Esophagus (tissue), 2 donors: Measurements from ENCODE around the gene POLR2E. TPM values are rescaled to one million over a fixed set of nuclear protein-coding genes. Genes with fewer than 3 reads are reported as not detected.

Experiments
- H3K27ac ChIP-seq, 2 donors: one replicate each; pipeline ENCODE4 v1.5.1; 2013; ENCODE audit warnings: low read depth in 2 of 2, mild to moderate bottlenecking in 2 of 2, inconsistent platforms in 1 of 2, low read length in 1 of 2, moderate library complexity in 1 of 2
- H3K27me3 ChIP-seq, 2 donors: one replicate each; pipeline ENCODE4 v1.6.1; 2013; ENCODE audit warnings: low read length in 2 of 2, control low read depth in 1 of 2, mild to moderate bottlenecking in 1 of 2; ENCODE audit not compliant: insufficient read depth in 2 of 2, control insufficient read depth in 1 of 2
- H3K36me3 ChIP-seq, 2 donors: one replicate each; pipeline ENCODE4 v1.6.1; 2013; ENCODE audit warnings: low read length in 1 of 2; ENCODE audit not compliant: control insufficient read depth in 2 of 2, insufficient read depth in 2 of 2
- H3K4me1 ChIP-seq, 2 donors: one replicate each; pipeline ENCODE4 v1.6.1; 2013; ENCODE audit warnings: low read length in 1 of 2; ENCODE audit not compliant: control insufficient read depth in 2 of 2, insufficient read depth in 2 of 2
- H3K4me3 ChIP-seq, 2 donors: one replicate each; pipeline ENCODE4 v1.5.1; 2013; ENCODE audit warnings: low read length in 2 of 2, mild to moderate bottlenecking in 2 of 2, low read depth in 1 of 2, moderate library complexity in 1 of 2
- H3K9me3 ChIP-seq, 2 donors: one replicate each; pipeline ENCODE4 v1.6.1; 2013; ENCODE audit warnings: mild to moderate bottlenecking in 2 of 2, low read depth in 1 of 2, low read length in 1 of 2, moderate library complexity in 1 of 2; ENCODE audit not compliant: control insufficient read depth in 2 of 2, insufficient read depth in 1 of 2
- WGBS, 2 donors: extraction: QIAGEN DNeasy Blood & Tissue Kit; methylation state at CpG; one replicate each; pipeline ENCODE4 v1.1.7; 2013; 5-methylcytosine and 5-hydroxymethylcytosine counted together
- polyA plus RNA-seq, 2 donors: library from polyadenylated mRNA; stranded (reverse); fragments of 200-250 nt; gene quantifications; one replicate each; pipeline ENCODE4 v1.2.3, GENCODE V29; 2013
- donor health status: healthy with polysubstance abuse.
- donor health status: Bipolar disorder and iron deficiency.

POLR2E gene
- polyA plus RNA-seq, 2 donors: 77.9 to 162 TPM

DNA sequence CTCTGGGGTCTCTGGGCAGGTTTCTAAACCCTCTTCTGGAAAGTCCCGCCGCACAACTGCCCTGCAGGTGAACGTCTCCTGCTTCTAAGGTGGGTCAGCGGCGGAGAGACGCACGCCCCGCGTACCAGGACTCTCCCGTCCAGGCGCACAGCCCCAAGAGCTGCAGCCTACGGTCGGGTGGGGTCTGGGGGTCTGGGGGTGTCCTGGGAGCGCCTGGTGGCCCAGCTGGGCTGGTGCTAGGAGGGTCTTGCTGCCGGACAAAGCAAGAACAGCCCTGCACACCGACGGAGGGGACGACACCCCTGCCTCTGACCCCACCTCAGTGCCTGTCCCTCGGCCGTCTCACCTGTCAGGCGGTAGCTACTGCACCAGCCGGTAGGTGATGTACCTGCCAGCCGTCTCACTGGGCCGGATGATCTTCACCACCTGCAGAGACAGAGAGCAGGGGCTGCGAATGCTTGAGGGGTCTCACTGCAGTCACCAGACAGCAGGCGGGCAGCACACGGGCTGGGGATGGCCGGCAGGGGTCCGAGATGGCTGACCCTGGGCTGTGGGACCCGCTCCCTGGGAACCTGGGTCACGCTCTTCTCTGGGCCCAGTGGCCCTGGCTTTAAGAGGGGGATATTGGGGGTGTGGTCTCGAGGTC lies 5.9 kb downstream of the POLR2E start:
- Histone ChIP-seq H3K27me3 (no peaks in the 10 kb centered on the region), H3K4me3 (no peak overlapping the region), H3K9me3 (no peaks in the 10 kb centered on the region), H3K4me1 (peaks cover 6 to 17% of the 10 kb centered on the region in 2 donors), H3K27ac (no peak overlapping the region), H3K36me3 (peaks cover 0 to 53% of the 10 kb centered on the region in 2 donors)
- 89 to 92% methylated on average over 32 of the region's 32 CpGs for whole genome bisulfite sequencing, 2 donors

DNA sequence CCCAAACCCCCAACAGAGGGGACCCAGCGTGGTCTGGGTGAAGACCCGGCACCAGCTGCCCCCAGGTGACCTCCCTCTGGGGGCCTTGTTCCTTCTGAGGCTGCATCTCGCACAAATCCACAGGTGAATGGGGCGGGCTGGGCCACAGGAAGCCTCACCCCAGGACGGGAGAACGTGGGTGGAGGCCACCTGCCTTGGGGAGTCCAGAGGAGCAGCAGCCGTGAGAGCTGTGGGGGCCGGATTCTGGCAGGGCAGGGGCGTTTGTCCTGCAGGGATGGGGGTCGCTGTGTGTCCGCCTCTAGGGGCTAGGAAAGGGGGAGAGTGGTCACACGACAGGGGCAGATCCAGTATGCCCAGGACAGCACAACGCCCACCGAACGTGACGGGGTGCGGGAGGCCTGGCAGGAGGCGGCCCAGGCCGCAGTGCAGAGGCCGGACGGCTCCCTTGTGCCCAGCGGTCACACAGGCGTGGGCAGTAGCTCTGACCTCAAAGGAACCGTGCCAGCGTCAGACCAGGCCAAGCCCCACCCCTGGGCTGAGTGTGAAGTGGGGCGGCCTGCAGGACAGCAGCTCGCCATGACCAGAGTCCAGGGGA lies 6.7 kb downstream of the POLR2E start:
- peaks cover 0 to 55% of the 10 kb centered on the region in 2 donors for H3K36me3 ChIP-seq
- 79 to 81% methylated on average over 26 to 27 of the region's 27 CpGs for WGBS, 2 donors
- no peaks in the 10 kb centered on the region for H3K27me3 ChIP-seq
- no peak overlapping the region for H3K4me3 ChIP-seq
- H3K27ac ChIP-seq: peak overlapping the region; percentile 56 to 60
- peaks cover under 1 to 12% of the 10 kb centered on the region in 2 donors for H3K4me1 ChIP-seq
- H3K9me3 ChIP-seq: no peaks in the 10 kb centered on the region

DNA sequence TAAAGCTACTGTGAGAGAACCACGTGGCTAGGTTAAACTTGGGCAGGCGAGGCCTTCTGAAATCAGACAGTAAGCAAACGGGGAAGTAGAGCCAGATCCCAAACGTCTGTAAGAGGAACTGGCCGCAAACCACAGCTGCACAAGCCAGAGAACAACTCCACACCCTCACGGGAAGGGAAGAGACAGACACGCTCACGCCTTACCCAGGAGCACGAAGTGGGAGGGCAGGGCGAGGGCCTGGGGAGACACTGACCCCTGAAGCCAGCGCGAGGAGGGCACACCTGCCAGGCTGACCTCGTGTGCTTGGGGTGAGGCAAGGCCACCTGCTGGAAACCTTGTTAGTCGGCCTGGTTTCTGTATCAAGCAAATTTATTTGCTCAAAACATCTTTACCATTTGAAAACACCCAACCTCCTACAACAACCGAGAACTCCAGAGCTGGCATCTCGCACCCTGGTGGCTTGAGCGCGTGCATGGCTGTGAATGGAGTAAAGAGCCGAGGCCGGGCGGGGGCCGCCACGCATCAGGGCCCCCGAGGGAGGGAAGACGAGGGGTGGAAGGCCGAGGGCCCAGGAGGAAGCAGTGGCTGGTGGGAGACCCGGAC lies 7.3 kb downstream of the POLR2E start:
- peaks cover 0 to 55% of the 10 kb centered on the region in 2 donors for H3K36me3 ChIP-seq
- peaks cover 0 to 15% of the 10 kb centered on the region in 2 donors for H3K4me1 ChIP-seq
- WGBS, 2 donors: 59 to 60% methylated on average over 27 of the region's 27 CpGs

DNA sequence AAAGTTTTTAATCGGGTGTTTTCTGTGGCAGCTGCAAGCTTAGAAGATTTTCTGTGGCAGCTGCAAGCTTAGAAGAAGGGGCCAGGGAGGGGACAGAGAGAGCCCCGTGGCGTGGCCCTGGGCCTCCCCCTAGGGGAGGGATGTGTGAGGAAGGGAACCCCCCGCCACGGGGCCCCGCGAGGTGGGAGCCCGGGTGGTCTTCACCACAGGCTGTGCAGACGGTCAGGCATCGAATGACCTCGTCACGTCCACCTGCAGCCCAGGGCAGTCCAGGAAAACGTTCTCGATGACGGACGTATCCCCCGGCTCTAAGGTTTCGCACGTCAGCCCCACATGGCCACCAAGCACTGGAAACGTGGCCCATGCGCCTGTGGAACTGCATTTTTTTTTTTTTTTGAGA lies 8.6 kb downstream of the POLR2E start:
- Histone ChIP-seq H3K4me3 (no peak overlapping the region), H3K36me3 (peaks cover 0 to 47% of the 10 kb centered on the region in 2 donors), H3K27ac (no peak overlapping the region)

More for the DNA sequence above, 7.3 kb downstream of the POLR2E start:
- Histone ChIP-seq H3K27me3 (no peaks in the 10 kb centered on the region), H3K27ac (peak overlapping the region; percentile 56 to 60), H3K4me3 (no peak overlapping the region), H3K9me3 (no peaks in the 10 kb centered on the region)

DNA sequence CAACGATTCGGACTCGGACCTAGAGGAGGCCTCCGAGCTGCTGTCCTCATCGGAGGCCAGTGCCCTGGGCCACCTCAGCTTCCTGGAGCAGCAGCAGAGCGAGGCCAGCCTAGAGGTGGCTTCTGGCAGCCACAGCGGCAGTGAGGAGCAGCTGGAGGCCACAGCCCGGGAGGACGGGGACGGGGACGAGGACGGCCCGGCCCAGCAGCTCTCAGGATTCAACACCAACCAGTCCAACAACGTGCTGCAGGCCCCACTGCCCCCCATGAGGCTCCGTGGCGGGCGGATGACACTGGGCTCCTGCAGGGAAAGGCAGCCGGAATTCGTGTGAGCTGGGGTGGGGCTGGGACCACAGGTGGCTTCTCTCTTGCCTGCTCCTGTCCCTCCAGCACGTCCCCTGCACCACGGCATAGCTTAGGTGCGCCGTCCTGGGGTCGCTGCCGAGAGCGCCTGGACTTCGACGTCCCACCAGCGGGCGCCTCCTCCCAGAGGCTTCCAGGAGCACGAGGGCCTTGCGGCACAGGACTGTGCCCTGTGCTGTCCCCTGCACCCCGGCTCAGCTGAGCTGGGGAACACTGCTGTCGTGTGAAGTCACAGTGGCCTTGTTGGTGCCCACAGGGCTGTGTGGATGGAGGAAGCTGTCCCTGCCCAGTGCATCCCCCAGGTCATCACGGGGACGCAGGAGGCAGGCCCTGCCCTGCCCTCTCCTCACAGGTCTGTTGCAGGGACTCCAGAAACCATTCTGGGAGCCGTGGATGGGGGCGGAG lies 9.3 kb downstream of the POLR2E start:
- Histone ChIP-seq H3K4me3 (no peak overlapping the region), H3K9me3 (no peaks in the 10 kb centered on the region), H3K27me3 (no peaks in the 10 kb centered on the region), H3K4me1 (peaks cover 5 to 20% of the 10 kb centered on the region in 2 donors), H3K27ac (no peak overlapping the region), H3K36me3 (peaks cover 0 to 40% of the 10 kb centered on the region in 2 donors)
- WGBS, 2 donors: 72 to 73% methylated on average over 37 to 38 of the region's 38 CpGs

More for the DNA sequence above, 8.6 kb downstream of the POLR2E start:
- Histone ChIP-seq H3K27me3 (no peaks in the 10 kb centered on the region), H3K9me3 (no peaks in the 10 kb centered on the region), H3K4me1 (peaks cover 2 to 20% of the 10 kb centered on the region in 2 donors)
- 75 to 78% methylated on average over 21 of the region's 21 CpGs for WGBS, 2 donors

GRCh38 chr19:1085053-1085658 lies 10.0 kb downstream of the POLR2E start:
- H3K27ac ChIP-seq: no peak overlapping the region
- WGBS, 2 donors: 55 to 62% methylated on average over 8 of the region's 8 CpGs
- peaks cover 5 to 20% of the 10 kb centered on the region in 2 donors for H3K4me1 ChIP-seq
- no peak overlapping the region for H3K4me3 ChIP-seq
- peaks cover 0 to 36% of the 10 kb centered on the region in 2 donors for H3K36me3 ChIP-seq
- H3K27me3 ChIP-seq: no peaks in the 10 kb centered on the region
- no peaks in the 10 kb centered on the region for H3K9me3 ChIP-seq

DNA sequence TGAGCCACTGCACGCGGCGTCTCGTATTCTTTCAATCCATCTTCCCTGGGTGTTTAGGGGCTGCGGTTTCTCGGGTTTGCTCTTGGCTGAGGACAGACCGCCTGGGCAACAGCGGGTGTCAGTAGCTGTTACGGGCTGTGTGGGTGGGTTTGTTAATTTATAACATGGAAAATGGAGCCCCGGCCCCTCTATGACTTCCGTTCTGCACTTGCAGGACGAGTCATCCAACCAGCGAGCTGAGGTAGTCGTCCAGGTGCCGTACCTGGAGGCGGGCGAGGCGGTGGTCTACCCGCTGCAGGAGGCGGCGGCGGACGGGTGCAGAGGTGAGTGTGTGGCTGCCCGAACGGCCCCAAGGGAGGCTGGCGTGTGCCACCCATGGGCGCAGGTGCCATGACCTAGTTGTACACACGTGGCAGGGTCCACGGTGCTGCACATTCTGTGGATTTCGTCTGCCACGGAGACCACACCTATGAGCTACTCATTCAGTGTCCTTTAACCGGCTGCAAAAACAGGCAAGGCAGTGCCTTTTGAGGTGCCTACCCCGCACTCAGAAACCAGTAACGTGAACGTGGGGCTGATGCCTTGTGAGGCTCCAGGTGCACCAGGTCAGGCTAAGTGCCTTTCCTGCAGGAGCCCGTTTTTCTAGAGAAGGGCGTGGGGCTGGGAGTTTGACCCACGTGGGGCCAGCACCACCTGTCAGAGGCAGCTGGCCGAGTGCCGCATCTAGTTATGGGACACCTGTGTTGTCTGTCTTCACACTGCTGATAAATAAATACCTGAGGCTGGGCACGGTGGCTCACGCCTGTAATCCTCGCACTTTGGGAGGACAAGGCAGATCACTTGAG lies 10.9 kb downstream of the POLR2E start:
- Histone ChIP-seq H3K4me3 (no peak overlapping the region), H3K4me1 (peaks cover 5 to 20% of the 10 kb centered on the region in 2 donors)

DNA sequence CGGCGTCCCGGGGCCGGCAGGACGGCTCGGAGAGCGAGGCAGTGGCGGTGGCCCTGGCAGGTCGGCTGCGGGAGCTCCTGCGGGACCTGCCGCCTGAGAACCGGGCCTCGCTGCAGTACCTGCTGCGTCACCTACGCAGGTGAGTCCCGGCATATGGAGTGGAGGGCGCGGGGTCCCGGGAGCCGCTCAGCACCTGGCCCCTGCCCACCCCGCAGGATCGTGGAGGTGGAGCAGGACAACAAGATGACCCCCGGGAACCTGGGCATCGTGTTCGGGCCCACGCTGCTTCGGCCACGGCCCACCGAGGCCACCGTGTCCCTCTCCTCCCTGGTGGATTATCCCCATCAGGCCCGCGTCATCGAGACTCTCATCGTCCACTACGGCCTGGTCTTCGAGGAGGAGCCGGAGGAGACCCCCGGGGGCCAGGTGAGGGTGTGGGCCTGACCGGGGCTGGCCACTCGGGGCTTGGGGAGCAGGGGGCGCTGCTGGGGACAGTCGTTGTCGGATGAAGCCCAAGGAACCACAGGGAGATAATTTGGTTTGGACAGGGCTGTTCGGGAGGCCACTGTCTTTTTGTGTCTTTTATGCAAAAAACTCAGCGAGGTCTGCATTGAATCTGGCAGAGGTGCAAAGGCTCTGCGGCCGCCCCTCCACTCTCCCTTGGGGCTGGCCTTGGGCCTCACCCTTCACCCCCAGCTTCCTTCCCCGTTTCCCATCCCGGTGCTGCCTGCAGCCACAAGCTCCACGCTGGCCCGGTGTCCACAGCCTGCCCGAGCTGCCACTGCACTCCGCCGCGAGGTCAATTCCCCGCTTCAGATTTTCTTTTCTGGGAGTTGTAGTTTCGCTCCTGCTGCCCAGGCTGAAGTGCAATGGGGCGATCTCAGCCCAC lies 12.0 kb downstream of the POLR2E start:
- 71 to 72% methylated on average over 57 to 59 of the region's 59 CpGs for WGBS, 2 donors
- peaks cover 0 to 22% of the 10 kb centered on the region in 2 donors for H3K36me3 ChIP-seq
- H3K27ac ChIP-seq: peak overlapping the region; percentile 65 to 72
- no peaks in the 10 kb centered on the region for H3K27me3 ChIP-seq
- peaks cover 5 to 20% of the 10 kb centered on the region in 2 donors for H3K4me1 ChIP-seq
- no peaks in the 10 kb centered on the region for H3K9me3 ChIP-seq
- H3K4me3 ChIP-seq: peak overlapping the region; percentile 5 to 44

More for the DNA sequence above, 10.9 kb downstream of the POLR2E start:
- no peaks in the 10 kb centered on the region for H3K27me3 ChIP-seq
- no peaks in the 10 kb centered on the region for H3K9me3 ChIP-seq
- WGBS, 2 donors: 78 to 80% methylated on average over 43 of the region's 43 CpGs
- peak overlapping the region in 1 of 2 donors; percentile 2 for H3K27ac ChIP-seq
- H3K36me3 ChIP-seq: peaks cover 0 to 33% of the 10 kb centered on the region in 2 donors
